D721Med (cell line): Measurements from ENCODE around the gene ZIC1.

Experiments used
- DNase-seq: peaks from one replicate; pipeline ENCODE4 v3.0.0; 2011; ENCODE audit warnings: low spot score; ENCODE audit not compliant: insufficient read length
- FAIRE-seq: peaks from 2 replicates; lab custom pipeline; 2011; peaks lifted over from hg19 to GRCh38; lab: Jason Lieb, UNC
- TF ChIP-seq, protein P1 (sequence below): IDR thresholded peaks from 2 replicates; pipeline ENCODE4 v1.5.1; 2012; ENCODE audit warnings: mild to moderate bottlenecking, control low read depth; ENCODE audit not compliant: insufficient read depth; ENCODE audit errors: missing control alignments

Gene ZIC1

DNA sequence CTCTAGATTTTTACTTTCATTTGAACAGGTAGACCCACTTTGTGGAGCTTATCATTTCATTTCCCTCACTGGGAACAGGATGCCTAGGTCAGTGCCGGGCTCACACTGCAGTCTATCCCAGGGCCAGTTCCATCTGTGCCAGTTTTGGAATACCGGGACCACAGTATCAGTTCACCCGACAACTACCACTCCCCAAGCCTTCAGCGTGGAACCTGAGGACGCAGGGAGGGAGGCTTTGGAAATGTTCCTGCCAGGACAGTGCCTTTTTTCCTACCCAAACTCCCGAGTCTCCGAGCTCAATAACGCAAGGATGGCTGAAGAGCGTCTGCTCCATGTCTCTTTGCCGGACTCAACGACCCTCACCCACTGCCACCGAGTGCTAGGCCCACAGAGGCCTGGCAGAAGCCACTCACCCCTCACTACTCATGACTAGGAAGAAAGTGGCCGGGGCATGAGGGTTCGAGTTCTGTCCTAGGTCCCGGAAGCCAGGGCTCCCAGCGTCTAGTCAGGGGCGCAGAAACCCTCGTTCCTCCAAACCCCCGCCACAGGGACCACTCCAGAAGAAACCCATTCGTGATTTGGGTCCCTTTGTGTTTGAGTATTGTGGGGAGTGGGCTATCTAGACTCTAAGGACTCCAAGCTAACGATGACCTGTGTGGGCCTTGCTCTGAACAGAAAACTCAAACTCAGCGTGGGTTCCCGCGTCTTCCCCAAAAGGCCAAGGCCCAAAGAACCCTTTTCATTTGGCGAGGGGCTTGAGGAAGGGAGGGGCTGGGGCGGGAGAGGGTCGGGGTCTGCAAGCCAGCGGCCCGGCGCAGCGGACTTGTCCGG is 11.4 kb downstream of the ZIC1 start:
- FAIRE-seq: no peak
- TF ChIP-seq, protein P1, sequence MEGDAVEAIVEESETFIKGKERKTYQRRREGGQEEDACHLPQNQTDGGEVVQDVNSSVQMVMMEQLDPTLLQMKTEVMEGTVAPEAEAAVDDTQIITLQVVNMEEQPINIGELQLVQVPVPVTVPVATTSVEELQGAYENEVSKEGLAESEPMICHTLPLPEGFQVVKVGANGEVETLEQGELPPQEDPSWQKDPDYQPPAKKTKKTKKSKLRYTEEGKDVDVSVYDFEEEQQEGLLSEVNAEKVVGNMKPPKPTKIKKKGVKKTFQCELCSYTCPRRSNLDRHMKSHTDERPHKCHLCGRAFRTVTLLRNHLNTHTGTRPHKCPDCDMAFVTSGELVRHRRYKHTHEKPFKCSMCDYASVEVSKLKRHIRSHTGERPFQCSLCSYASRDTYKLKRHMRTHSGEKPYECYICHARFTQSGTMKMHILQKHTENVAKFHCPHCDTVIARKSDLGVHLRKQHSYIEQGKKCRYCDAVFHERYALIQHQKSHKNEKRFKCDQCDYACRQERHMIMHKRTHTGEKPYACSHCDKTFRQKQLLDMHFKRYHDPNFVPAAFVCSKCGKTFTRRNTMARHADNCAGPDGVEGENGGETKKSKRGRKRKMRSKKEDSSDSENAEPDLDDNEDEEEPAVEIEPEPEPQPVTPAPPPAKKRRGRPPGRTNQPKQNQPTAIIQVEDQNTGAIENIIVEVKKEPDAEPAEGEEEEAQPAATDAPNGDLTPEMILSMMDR: no peak
- no peak for DNase-seq

DNA sequence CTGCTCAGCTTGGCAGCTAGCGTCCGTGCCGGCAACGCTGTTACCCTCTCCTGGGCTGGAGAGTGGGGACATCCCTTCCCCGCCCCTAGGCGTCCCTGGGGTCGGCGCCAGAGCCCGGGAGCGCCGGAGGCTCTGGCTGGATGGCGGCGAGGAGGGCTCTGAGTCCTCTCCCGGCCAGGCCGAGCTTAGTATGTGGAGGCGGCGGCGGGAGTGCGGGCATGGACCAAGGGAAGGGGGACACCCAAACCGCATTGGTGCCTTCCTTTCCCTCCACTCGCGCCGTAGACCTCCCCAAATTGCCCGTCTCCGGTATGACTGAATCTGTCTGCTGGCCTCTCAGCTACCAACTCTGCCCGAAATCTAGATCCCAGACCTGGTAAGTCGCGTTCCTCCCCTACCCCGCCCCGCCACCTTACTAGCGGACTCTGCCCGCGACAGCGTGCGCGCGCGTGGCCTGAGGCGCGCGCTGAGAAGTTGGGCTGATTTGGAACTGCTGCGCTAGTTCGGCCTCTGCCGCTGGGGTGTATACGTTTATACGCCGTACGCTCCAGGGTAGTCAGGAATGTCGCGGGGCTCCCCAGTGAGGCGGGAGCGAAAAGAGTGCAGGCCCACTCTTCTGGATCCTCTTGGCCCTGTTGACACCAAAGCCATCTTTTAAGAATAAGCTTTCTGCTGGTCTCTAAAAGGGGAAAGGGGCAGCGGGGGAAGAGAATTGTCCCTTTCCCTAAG is 12.2 kb downstream of the ZIC1 start:
- FAIRE-seq: no peak
- no peak for DNase-seq

DNA sequence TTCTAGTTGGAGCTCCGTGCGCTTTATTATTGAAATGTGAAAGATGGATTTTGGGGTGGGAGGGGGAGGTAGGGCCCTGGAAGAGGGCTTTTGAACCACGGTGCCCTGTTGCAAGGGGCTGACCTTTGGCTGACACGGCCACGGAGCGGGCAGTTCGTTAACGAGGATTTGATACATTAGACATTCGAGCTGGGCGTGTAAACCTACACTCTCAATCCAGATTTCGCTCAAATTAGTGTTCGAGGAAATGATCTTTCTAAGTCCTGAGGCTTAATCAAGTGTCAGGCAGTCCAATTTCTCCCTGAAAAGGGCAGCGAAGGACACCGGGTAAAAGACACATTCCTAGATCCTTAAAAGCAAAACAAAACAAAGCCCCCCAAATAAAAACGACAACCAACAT is 13.0 kb downstream of the ZIC1 start:
- no peak for FAIRE-seq

More for the DNA sequence above, 12.2 kb downstream of the ZIC1 start:
- TF ChIP-seq, protein P1: no peak

DNA sequence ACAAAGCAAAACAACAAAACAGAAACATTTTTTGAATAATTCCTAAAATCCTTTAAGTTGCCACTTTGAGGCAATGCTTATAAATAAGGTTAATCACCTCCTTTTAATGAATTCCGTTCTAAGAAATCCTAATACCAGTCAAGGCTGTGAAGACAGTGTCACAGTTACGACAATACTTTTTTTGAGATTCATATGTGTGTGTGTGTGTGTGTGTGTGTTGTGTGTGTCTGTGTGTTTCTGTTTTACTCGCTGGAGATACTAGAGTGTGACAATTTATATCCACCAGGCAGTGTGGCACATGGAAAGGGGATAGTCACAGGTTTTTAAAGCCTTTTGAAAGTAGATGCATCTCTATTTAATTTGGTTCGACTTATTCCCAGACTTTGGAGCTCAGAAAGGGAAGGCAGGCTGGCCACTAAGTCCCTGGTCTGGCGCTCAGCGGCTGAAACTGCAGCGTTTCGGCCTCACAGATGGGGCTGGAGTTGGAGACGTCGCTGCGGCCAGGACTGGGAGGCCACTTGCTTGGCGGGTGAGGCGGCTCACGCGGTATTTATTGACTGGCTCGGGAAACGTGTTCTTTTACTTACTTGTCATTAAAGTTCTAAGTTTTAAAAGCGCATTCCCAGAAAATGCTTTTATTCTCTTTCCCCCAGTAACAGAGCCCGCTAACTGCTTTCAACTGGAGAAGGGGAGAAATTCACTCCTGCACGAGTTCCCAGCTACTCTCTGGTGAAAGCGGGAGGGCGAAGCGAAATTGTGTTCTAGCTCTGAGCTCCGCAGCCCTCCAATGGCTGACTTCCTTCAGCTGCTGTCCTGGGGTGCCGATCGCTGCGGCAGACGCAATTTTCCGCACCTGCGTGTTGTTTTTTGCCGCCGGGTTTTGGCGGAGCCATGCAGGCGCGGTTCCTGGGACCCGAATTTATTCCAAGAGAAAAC is 13.7 kb downstream of the ZIC1 start:
- FAIRE-seq (no peak), DNase-seq (no peak)
- TF ChIP-seq, protein P1: no peak

More for the DNA sequence above, 13.0 kb downstream of the ZIC1 start:
- TF ChIP-seq, protein P1: no peak
- no peak for DNase-seq

DNA sequence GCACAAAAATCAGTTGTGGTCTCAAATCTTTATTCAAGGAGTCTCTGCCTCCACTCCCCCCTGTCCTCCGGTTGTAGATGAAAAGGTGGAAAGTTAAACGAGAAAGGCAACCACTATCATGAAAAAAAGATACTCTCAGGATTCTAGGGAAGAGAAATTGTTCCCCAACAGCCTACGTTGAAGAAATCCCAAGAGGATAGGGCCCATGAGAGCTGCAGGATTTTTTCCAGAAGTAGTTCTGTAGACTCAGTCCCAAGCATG is 14.3 kb downstream of the ZIC1 start:
- TF ChIP-seq, protein P1: no peak
- DNase-seq: no peak
- no peak for FAIRE-seq

DNA sequence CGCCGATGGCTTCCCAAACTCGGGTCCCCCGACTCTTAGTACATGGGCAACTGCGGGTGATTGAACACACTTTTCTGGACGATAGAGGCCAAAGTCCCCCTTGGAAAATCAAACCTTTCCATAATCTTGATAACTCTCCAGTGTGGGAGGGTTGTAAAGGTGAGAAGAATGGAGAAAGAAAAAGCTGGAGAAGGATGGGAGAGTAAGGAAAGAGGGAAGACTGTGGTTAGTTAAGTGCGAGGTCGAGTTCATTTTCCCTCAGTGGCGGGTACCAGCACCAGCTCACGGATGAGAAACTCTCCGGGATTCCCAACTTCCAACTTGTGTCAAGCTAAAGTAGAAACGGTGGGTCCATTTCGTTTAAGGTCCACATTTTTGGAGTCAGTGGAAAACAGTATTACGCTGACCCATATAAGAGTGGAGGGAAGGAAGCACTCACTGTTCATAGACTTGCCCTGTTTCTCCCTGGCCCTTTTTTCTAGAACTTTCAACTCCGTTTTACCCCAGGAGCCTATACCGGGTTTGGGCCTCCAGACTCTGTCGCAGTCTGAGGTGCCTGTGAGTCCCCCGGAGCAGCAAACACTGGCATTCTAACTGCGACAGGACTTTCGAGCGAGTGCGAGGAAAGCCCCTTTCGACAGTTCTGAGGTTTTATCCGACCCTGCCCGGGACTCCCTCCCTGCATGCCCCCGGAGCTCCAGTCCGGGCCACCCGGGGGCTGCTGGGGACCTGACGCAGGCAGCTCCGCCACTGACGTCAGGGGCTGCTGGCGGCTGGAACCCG is 14.8 kb downstream of the ZIC1 start:
- no peak for FAIRE-seq
- no peak for DNase-seq
- TF ChIP-seq, protein P1: no peak
